Stimulated activated naive B cell treated with anti-CD40 and anti-IgM and Interleukin-4, amounts not matched to agents 10 μg/mL and 1 μg/mL and 100 μg/mL, for 72 hours (primary cell): ENCODE results near the gene SP110.
A peak's percentile ranks its signal among the peaks of the same experiment; 100 is the strongest.
"Not testable (repeated sequence)": the region's sequence is repeated elsewhere in the genome, so short reads cannot be mapped to it uniquely, and the experiment has no call there.

Source experiments
- ATAC-seq, 2 donors: fragments of 150-1000 bp; cut with Tn5 transposase; replicated peaks; 2 replicates each; pipeline ENCODE4 v1.10.0; 2021; ENCODE audit warnings: moderate library complexity in 1 of 2
- DNase-seq: peaks from one replicate; pipeline ENCODE4 v3.0.0; 2021
- H3K27ac Mint-ChIP-seq: one replicate; pipeline ENCODE4 v1.8.0; 2022; ENCODE audit warnings: mild to moderate bottlenecking, mixed read lengths
- H3K27me3 Mint-ChIP-seq, 2 donors: one replicate each; pipeline ENCODE4 v1.8.0; 2022; ENCODE audit warnings: mixed read lengths in 2 of 2
- H3K36me3 Mint-ChIP-seq, 2 donors: one replicate each; pipeline ENCODE4 v1.8.0; 2022; ENCODE audit warnings: mixed read lengths in 2 of 2, mild to moderate bottlenecking in 1 of 2
- H3K4me1 Mint-ChIP-seq, 2 donors: one replicate each; pipeline ENCODE4 v1.8.0; 2022; ENCODE audit warnings: mixed read lengths in 2 of 2, mild to moderate bottlenecking in 1 of 2
- H3K4me3 Mint-ChIP-seq, 2 donors: one replicate each; pipeline ENCODE4 v1.8.0; 2022; ENCODE audit warnings: mild to moderate bottlenecking in 2 of 2, mixed read lengths in 2 of 2, moderate library complexity in 1 of 2
- H3K9me3 Mint-ChIP-seq, 2 donors: one replicate each; pipeline ENCODE4 v1.8.0; 2022; ENCODE audit warnings: mixed read lengths in 2 of 2, mild to moderate bottlenecking in 1 of 2

SP110 gene

GRCh38 chr2:230140667-230141066, 79.1 kb downstream of the SP110 start:
- Mint-ChIP-seq H3K4me1 (peaks cover 2 to 4% of the 10 kb centered on the region in 2 donors), H3K9me3 (peaks cover 15 to 25% of the 10 kb centered on the region in 2 donors), H3K36me3 (peaks cover 6 to 10% of the 10 kb centered on the region in 2 donors), H3K27me3 (no peaks in the 10 kb centered on the region), H3K27ac (no peak overlapping the region), H3K4me3 (no peak overlapping the region)
- ATAC-seq: no peak
- no peak for DNase-seq

DNA sequence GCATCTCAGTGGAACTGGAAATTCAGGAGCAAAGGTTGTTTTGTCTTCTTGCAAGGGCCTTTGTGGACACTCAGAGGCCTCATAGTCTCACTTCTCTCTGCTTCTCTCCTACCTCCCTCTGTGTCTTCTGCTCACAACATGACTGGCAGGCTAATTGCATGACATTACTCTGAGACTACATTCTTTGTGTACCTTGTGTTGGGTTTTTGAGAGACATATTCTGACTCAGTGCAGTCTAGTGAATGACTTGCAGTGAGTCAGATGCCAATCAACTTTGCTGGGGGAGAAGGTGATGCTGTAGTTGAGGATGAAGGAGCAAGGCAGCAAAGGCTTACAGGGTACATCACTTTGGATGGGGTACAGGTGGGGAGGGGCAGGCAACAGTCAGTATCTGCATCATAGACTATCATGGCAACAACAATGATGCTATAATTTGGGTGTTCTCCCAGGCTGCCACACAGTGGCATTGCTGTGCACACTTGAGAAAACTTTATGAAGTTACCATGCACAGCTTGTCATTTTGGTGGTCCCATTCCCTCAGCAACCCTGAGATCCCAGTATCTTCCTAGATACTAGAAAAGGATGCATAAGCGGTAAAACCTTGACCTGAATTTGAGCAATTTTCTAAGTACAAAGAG, 81.8 kb downstream of the SP110 start:
- DNase-seq (no peak), ATAC-seq (peak; percentile 43 to 45)
- Mint-ChIP-seq H3K9me3 (peaks cover 15 to 25% of the 10 kb centered on the region in 2 donors), H3K27ac (no peak overlapping the region), H3K27me3 (no peaks in the 10 kb centered on the region), H3K36me3 (peaks cover 6 to 10% of the 10 kb centered on the region in 2 donors), H3K4me3 (no peak overlapping the region), H3K4me1 (peaks cover 2 to 4% of the 10 kb centered on the region in 2 donors)

DNA sequence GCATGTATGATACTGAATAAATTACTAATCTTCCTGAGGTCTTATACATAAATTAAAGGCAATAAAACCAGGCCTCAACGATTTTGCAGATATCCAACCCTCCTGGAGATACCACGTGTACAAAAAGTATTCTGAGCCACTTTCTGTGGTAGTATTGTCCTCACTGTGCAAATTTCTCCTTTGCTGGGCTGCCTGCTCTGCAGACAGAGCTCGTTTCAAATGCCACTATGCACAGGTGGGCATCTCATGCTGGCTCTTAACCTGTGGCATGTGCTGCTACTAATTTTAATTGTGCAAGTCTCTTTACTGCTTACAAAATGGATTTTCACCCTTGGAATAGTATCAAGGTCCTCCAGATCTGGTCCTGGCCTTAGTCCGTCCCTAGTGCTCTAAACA, 84.7 kb downstream of the SP110 start:
- Mint-ChIP-seq H3K4me1 (peaks cover 2 to 4% of the 10 kb centered on the region in 2 donors), H3K27ac (no peak overlapping the region), H3K4me3 (no peak overlapping the region), H3K36me3 (peaks cover 1 to 2% of the 10 kb centered on the region in 2 donors), H3K9me3 (peaks cover 5% of the 10 kb centered on the region in 2 donors), H3K27me3 (peaks cover 0 to 3% of the 10 kb centered on the region in 2 donors)
- DNase-seq (no peak), ATAC-seq (no peak)

- peaks cover 0 to under 1% of the 10 kb centered on the region in 2 donors for H3K9me3 Mint-ChIP-seq
- DNase-seq (no peak), ATAC-seq (peak; percentile 50 to 68)
- H3K27ac Mint-ChIP-seq: no peak overlapping the region
- H3K4me1 Mint-ChIP-seq: peaks cover 2 to 4% of the 10 kb centered on the region in 2 donors
- no peaks in the 10 kb centered on the region for H3K36me3 Mint-ChIP-seq
- peaks cover 0 to 3% of the 10 kb centered on the region in 2 donors for H3K27me3 Mint-ChIP-seq
- no peak overlapping the region for H3K4me3 Mint-ChIP-seq
These were observed 85.2 kb downstream of the SP110 start for GRCh38 chr2:230134496-230135129.

DNA sequence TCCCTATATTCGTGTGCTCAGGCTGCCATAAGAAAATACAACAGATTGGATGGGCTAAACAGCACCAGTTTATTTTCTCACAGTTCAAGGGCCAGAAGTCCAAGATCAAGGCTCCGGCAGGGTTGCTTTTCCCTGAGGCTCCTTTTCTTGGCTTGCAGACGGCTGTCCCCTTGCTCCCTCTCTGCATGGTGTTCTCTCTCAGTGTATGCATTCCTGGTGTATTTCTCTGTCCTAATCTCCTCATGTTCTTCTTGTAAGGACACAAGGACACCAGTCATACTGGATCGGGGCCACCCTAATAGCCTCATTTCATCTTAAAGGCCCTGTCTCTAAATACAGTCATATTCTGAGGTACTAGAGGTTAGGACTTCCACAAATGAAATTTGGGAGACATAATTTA, 88.4 kb downstream of the SP110 start:
- Mint-ChIP-seq H3K9me3 (no peaks in the 10 kb centered on the region), H3K27me3 (peaks cover 0 to 3% of the 10 kb centered on the region in 2 donors), H3K4me3 (no peak overlapping the region), H3K4me1 (peaks cover 5 to 14% of the 10 kb centered on the region in 2 donors), H3K36me3 (no peaks in the 10 kb centered on the region), H3K27ac (no peak overlapping the region)
- DNase-seq: no peak
- no peak for ATAC-seq

GRCh38 chr2:230130668-230131364, 89.0 kb downstream of the SP110 start:
- ATAC-seq (no peak), DNase-seq (no peak)
- H3K9me3 Mint-ChIP-seq: no peaks in the 10 kb centered on the region
- no peak overlapping the region for H3K27ac Mint-ChIP-seq
- peaks cover 5 to 14% of the 10 kb centered on the region in 2 donors for H3K4me1 Mint-ChIP-seq
- H3K4me3 Mint-ChIP-seq: no peak overlapping the region
- peaks cover 0 to 3% of the 10 kb centered on the region in 2 donors for H3K27me3 Mint-ChIP-seq
- no peaks in the 10 kb centered on the region for H3K36me3 Mint-ChIP-seq

DNA sequence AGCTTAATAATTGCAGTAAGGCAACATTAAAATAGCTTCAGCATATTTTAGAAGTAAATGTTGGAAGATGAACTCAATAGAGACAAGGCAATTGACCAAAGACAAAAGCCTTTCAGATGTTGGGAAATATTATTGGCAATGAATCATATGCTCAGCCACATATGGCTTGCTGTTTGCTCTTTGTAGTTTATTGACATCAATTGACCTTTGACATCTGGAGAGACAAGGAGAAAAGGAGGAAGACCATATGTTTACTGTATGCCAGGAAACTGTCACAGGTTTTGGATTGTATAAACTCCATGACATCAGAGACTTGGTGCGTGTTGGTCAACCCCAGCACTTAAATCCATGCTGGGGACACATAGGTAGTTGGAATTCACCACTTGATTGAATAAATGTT, 90.4 kb downstream of the SP110 start:
- H3K27me3 Mint-ChIP-seq: peaks cover 0 to 3% of the 10 kb centered on the region in 2 donors
- H3K9me3 Mint-ChIP-seq: no peaks in the 10 kb centered on the region
- H3K27ac Mint-ChIP-seq: no peak overlapping the region

GRCh38 chr2:230128623-230129342, 91.0 kb downstream of the SP110 start:
- H3K4me1 Mint-ChIP-seq: peaks cover 11 to 29% of the 10 kb centered on the region in 2 donors

More for the DNA sequence above, 90.4 kb downstream of the SP110 start:
- H3K4me1 Mint-ChIP-seq: peaks cover 11 to 27% of the 10 kb centered on the region in 2 donors
- H3K4me3 Mint-ChIP-seq: no peak overlapping the region
- H3K36me3 Mint-ChIP-seq: no peaks in the 10 kb centered on the region
- DNase-seq (no peak), ATAC-seq (no peak)

GRCh38 chr2:230127195-230127594, 92.6 kb downstream of the SP110 start:
- H3K4me1 Mint-ChIP-seq: peaks cover 11 to 29% of the 10 kb centered on the region in 2 donors
- DNase-seq: no peak
- H3K27ac Mint-ChIP-seq: no peak overlapping the region
- peak in 1 of 2 donors; percentile 27 for ATAC-seq
- no peaks in the 10 kb centered on the region for H3K36me3 Mint-ChIP-seq
- H3K4me3 Mint-ChIP-seq: no peak overlapping the region
- H3K27me3 Mint-ChIP-seq: no peaks in the 10 kb centered on the region
- H3K9me3 Mint-ChIP-seq: no peaks in the 10 kb centered on the region

More at GRCh38 chr2:230128623-230129342, 91.0 kb downstream of the SP110 start:
- Mint-ChIP-seq H3K27ac (no peak overlapping the region), H3K9me3 (no peaks in the 10 kb centered on the region), H3K27me3 (peaks cover 0 to 3% of the 10 kb centered on the region in 2 donors), H3K36me3 (no peaks in the 10 kb centered on the region), H3K4me3 (no peak overlapping the region)
- no peak for DNase-seq
- ATAC-seq: no peak

GRCh38 chr2:230124757-230125431, 94.9 kb downstream of the SP110 start:
- DNase-seq (peak; percentile 18), ATAC-seq (peak; percentile 90 to 96)
- Mint-ChIP-seq H3K4me1 (peaks cover 11 to 29% of the 10 kb centered on the region in 2 donors), H3K27me3 (no peaks in the 10 kb centered on the region), H3K4me3 (peak overlapping the region; percentile 59 to 72), H3K9me3 (peaks cover 2 to 5% of the 10 kb centered on the region in 2 donors), H3K36me3 (no peaks in the 10 kb centered on the region), H3K27ac (peak overlapping the region; percentile 65)

DNA sequence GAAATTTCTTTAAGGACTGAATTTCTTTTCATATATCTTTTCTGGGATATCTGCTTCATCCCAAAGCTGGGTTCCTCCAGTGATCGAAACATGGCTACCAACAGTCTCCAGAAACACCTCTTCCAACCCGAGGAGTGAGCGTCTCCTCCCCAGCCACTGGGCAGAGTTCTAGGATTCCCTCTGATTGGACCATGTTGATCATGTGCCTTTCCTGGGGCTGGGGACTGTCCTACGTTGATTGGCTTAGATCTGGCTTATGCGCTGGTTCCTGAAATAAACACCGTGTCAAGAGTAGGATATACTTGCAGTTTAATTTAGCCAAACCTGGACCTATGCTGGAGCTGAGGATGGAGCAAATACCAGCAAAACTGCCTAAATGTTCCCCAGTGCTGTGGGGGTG, 95.5 kb downstream of the SP110 start:
- no peaks in the 10 kb centered on the region for H3K27me3 Mint-ChIP-seq
- DNase-seq (no peak), ATAC-seq (no peak)
- H3K27ac Mint-ChIP-seq: no peak overlapping the region
- H3K9me3 Mint-ChIP-seq: peaks cover 2 to 5% of the 10 kb centered on the region in 2 donors
- peaks cover 11 to 29% of the 10 kb centered on the region in 2 donors for H3K4me1 Mint-ChIP-seq
- H3K4me3 Mint-ChIP-seq: peak overlapping the region; percentile 4 to 34
- no peaks in the 10 kb centered on the region for H3K36me3 Mint-ChIP-seq

- H3K9me3 Mint-ChIP-seq, H3K36me3 Mint-ChIP-seq, H3K27me3 Mint-ChIP-seq, H3K27ac Mint-ChIP-seq, H3K4me3 Mint-ChIP-seq, DNase-seq, ATAC-seq: not testable (repeated sequence)
- peaks cover 6 to 12% of the 10 kb centered on the region in 2 donors for H3K4me1 Mint-ChIP-seq
These were observed 99.4 kb downstream of the SP110 start for GRCh38 chr2:230120376-230120775.

DNA sequence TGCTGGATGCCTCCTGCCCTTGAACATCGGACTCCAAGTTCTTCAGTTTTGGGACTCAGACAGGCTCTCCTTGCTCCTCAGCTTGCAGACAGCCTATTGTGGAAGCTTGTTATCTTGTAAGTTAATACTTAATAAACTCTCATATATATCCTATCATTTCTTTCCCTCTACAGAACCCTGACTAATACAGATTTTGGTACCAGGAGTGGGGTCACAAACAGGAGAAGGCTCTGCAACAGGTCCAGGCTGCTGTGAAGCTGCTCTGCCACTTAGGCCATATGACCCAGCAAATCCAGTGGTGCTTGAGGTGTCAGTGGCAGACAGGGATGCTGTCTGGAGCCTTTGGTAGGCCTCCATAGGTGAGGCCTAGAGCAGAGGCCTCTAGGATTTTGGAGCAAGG, 100.0 kb downstream of the SP110 start:
- not testable (repeated sequence) for H3K27ac Mint-ChIP-seq, H3K36me3 Mint-ChIP-seq, H3K4me3 Mint-ChIP-seq, H3K9me3 Mint-ChIP-seq, DNase-seq, H3K4me1 Mint-ChIP-seq, H3K27me3 Mint-ChIP-seq, ATAC-seq
